K562 (cell line): ENCODE data around the gene MSH3. TPM values are rescaled to one million over a fixed set of nuclear protein-coding genes. Genes with fewer than 3 reads are reported as not detected.

ENCODE experiments used
- ATAC-seq: fragments of 200-7000 bp; cut with Tn5 transposase; 3 replicates; pipeline ENCODE4 v1.9.1; 2020; ENCODE audit warnings: moderate library complexity
- BruUV-seq: library from RNA; stranded (reverse); fragments of 400-500 nt; replicated peaks from 2 replicates; lab custom pipeline; 2021; lab: Mats Ljungman, UMichigan
- CTCF ChIA-PET: fragments of 300-600 bp; formaldehyde crosslinking; extraction: SDS; loops from one replicate; lab custom pipeline; 2021; ENCODE audit warnings: low intra/inter-chr PET ratio; lab: Yijun Ruan, JAX
- POLR2A ChIA-PET: fragments of 300-600, 350-650 bp; sonication (Branson Sonifier 250); formaldehyde crosslinking; extraction: SDS; loops from one replicate; lab custom pipeline; 2021; ENCODE audit warnings: antibody characterized with exemption, inconsistent platforms; lab: Yijun Ruan, JAX
- DNase-seq, 4 experiments: peaks; one replicate each; pipeline versions ENCODE4 v3.0.0 to v3.0.0-alpha.2; 2011 to 2018; ENCODE audit warnings: low spot score in 3 of 4, mixed read lengths in 3 of 4; ENCODE audit errors: extremely low read depth in 1 of 4
- FAIRE-seq: peaks from 2 replicates; lab custom pipeline; 2011; peaks lifted over from hg19 to GRCh38; lab: Jason Lieb, UNC
- H2AFZ ChIP-seq: 2 replicates; pipeline ENCODE4 v1.6.0; 2011; ENCODE audit warnings: low read depth, low read length, control low read depth, inconsistent platforms
- H3K27ac ChIP-seq: fragments of 200-600 bp; 3 replicates; pipeline ENCODE4 v1.8.0; 2011; ENCODE audit warnings: low read depth, mild to moderate bottlenecking, control low read depth, inconsistent platforms, low read length, moderate library complexity, mixed read lengths; ENCODE audit errors: extremely low read depth
- H3K27me3 ChIP-seq, 2 experiments: fragments of 300-600 bp in 1 of 2; 2 replicates in 1 of 2; 3 replicates in 1 of 2; pipeline versions ENCODE4 v1.6.0 to v1.8.0; 2011; ENCODE audit warnings: inconsistent platforms in 2 of 2, low read length in 2 of 2, mild to moderate bottlenecking in 1 of 2, mixed read lengths in 1 of 2, moderate library complexity in 1 of 2; ENCODE audit not compliant: control insufficient read depth in 2 of 2, insufficient read depth in 2 of 2
- H3K36me3 ChIP-seq: fragments of 300-600 bp; 3 replicates; pipeline ENCODE4 v1.8.0; 2011; ENCODE audit warnings: mild to moderate bottlenecking, low read length, inconsistent platforms; ENCODE audit not compliant: control insufficient read depth, insufficient read depth
- H3K4me1 ChIP-seq, 2 experiments: fragments of 200-600 bp in 1 of 2; replicated peaks in 1 of 2; 2 replicates in 1 of 2; 3 replicates in 1 of 2; pipeline versions ENCODE4 v1.5.1 to v1.8.0; 2011; ENCODE audit warnings: inconsistent platforms in 2 of 2, low read length in 2 of 2, mild to moderate bottlenecking in 1 of 2, mixed read lengths in 1 of 2, moderate library complexity in 1 of 2; ENCODE audit not compliant: control insufficient read depth in 2 of 2, insufficient read depth in 2 of 2
- H3K4me2 ChIP-seq: 2 replicates; pipeline ENCODE4 v1.6.1; 2011; ENCODE audit warnings: low read length, control low read depth, inconsistent platforms, mixed read lengths; ENCODE audit not compliant: insufficient read depth
- H3K4me3 ChIP-seq: fragments of 200-600 bp; sonication (generic), shearing (Covaris generic); 2 replicates; pipeline ENCODE4 v1.5.1; 2016; ENCODE audit warnings: control low read depth, inconsistent platforms
- H3K79me2 ChIP-seq: fragments of 200-600 bp; 3 replicates; pipeline ENCODE4 v1.8.0; 2011; ENCODE audit warnings: low read length, inconsistent platforms; ENCODE audit not compliant: control insufficient read depth, insufficient read depth
- H3K9ac ChIP-seq, 2 experiments: 2 replicates each; pipeline versions ENCODE4 v1.6.0 to v1.6.1; 2011; ENCODE audit warnings: low read depth in 2 of 2, low read length in 2 of 2, control low read depth in 1 of 2, inconsistent platforms in 1 of 2, mild to moderate bottlenecking in 1 of 2, mixed read lengths in 1 of 2; ENCODE audit not compliant: insufficient read depth in 1 of 2
- H3K9me1 ChIP-seq: one replicate; pipeline ENCODE4 v1.6.0; 2011; ENCODE audit warnings: inconsistent platforms, mild to moderate bottlenecking, low read length, moderate library complexity; ENCODE audit not compliant: control insufficient read depth, insufficient read depth
- H3K9me3 ChIP-seq: replicated peaks from 2 replicates; pipeline ENCODE4 v1.5.1; 2011; ENCODE audit warnings: low read depth, low read length, inconsistent platforms; ENCODE audit not compliant: control insufficient read depth, insufficient read depth
- H4K20me1 ChIP-seq: replicated peaks from 2 replicates; pipeline ENCODE4 v1.6.1; 2011; ENCODE audit warnings: low read length, inconsistent platforms, mixed read lengths; ENCODE audit not compliant: control insufficient read depth, insufficient read depth
- BDP1 ChIP-seq: IDR thresholded peaks from 3 replicates; pipeline ENCODE4 v1.6.1; 2011; ENCODE audit not compliant: insufficient read length, insufficient read depth
- DEAF1 ChIP-seq: fragments of 450-650 bp; formaldehyde crosslinking; IDR thresholded peaks from 2 replicates; pipeline ENCODE4 v1.4.0; 2020; ENCODE audit warnings: mild to moderate bottlenecking, moderate library complexity
- DMBX1 ChIP-seq: fragments of 250-450 bp; sonication (Bioruptor Pico); IDR thresholded peaks from 2 replicates; pipeline ENCODE4 v1.8.0; 2022; ENCODE audit warnings: inconsistent platforms, mild to moderate bottlenecking, moderate library complexity, borderline replicate concordance
- ELF4 ChIP-seq: fragments of 450-650 bp; formaldehyde crosslinking; IDR thresholded peaks from 2 replicates; pipeline ENCODE4 v1.4.0; 2022; ENCODE audit warnings: missing genetic modification characterization
- MECOM ChIP-seq: fragments of 250-450 bp; sonication (Bioruptor Pico); IDR thresholded peaks from 2 replicates; pipeline ENCODE4 v1.8.0; 2022; ENCODE audit warnings: inconsistent platforms
- NCOA4 ChIP-seq: fragments of 450-650 bp; IDR thresholded peaks from 2 replicates; pipeline ENCODE4 v1.6.1; 2018; ENCODE audit warnings: mild to moderate bottlenecking; ENCODE audit not compliant: partially characterized antibody
- NR2F6 ChIP-seq: fragments of 450-650 bp; formaldehyde crosslinking; IDR thresholded peaks from 2 replicates; pipeline ENCODE4 v1.4.0; 2020; ENCODE audit warnings: mild to moderate bottlenecking
- SUPT5H ChIP-seq: fragments of 450-650 bp; IDR thresholded peaks from 2 replicates; pipeline ENCODE4 v1.6.1; 2016
- TARDBP ChIP-seq: fragments of 450-650 bp; IDR thresholded peaks from 2 replicates; pipeline ENCODE4 v1.6.1; 2016
- TCF3 ChIP-seq: sonication (generic); formaldehyde crosslinking; IDR thresholded peaks from 2 replicates; pipeline ENCODE4 v1.4.0; 2020; ENCODE audit warnings: mild to moderate bottlenecking, missing genetic modification reagents
- ZKSCAN3 ChIP-seq: fragments of 250-450 bp; sonication (Bioruptor Pico); IDR thresholded peaks from 2 replicates; pipeline ENCODE4 v1.4.0; 2020
- ZNF184 ChIP-seq: sonication (generic); formaldehyde crosslinking; IDR thresholded peaks from 2 replicates; pipeline ENCODE4 v1.5.0; 2020; ENCODE audit warnings: missing genetic modification reagents
- ZNF253 ChIP-seq: fragments of 250-450 bp; sonication (Bioruptor Pico); conservative IDR thresholded peaks from 2 replicates; pipeline ENCODE4 v1.6.1; 2021; ENCODE audit warnings: mild to moderate bottlenecking
- ZNF77 ChIP-seq: fragments of 250-450 bp; sonication (Bioruptor Pico); IDR thresholded peaks from 2 replicates; pipeline ENCODE4 v1.5.0; 2020
- WGBS: fragments of 100-300 bp; shearing (Covaris generic); methylation state at CpG from one replicate; pipeline ENCODE4 v1.1.6; 2016; ENCODE audit warnings: low coverage, mixed read lengths; ENCODE audit not compliant: insufficient coverage; ENCODE audit errors: missing lambda C conversion rate; 5-methylcytosine and 5-hydroxymethylcytosine counted together
- in situ Hi-C: fragments of 300-500 bp; cut with MboI; formaldehyde crosslinking; loops from 4 replicates; pipeline ENCODE4 v1.15.0; 2018; ENCODE audit warnings: inconsistent platforms, mixed read lengths
- intact Hi-C: fragments of 100-400 bp; cut with micrococcal nuclease; formaldehyde crosslinking; loops from 2 replicates; pipeline ENCODE4 v1.14.2; 2022
- polyA plus RNA-seq, 8 experiments: library from polyadenylated mRNA; depleted of rRNA in 4 of 8; stranded (reverse) in 5 of 8; unstranded in 3 of 8; fragments of >200 nt; fragmentation: Nextera tagmentation in 2 of 8; fragmentation: Illumina TruSeq in 1 of 8; extraction: Ambion mirVana in 2 of 8; extraction: Trizol in 1 of 8; gene quantifications; 2 replicates each; pipeline versions ENCODE4 v1.2.1 to v1.2.3, GENCODE V29; 2011 to 2014; ENCODE audit warnings: inconsistent platforms in 1 of 8, missing spikeins in 1 of 8
- total RNA-seq, 7 experiments: library from RNA; depleted of rRNA in 6 of 7; stranded (reverse); fragments of >200 nt in 6 of 7; fragmentation: Illumina TruSeq in 2 of 7; extraction: Trizol in 2 of 7; gene quantifications; 2 replicates each; pipeline versions ENCODE4 v1.2.1 to v1.2.3, GENCODE V29; 2011 to 2021; ENCODE audit warnings: low replicate concordance in 1 of 7
- TF ChIP-seq, protein P1 (sequence below): sonication (generic); formaldehyde crosslinking; IDR thresholded peaks from 2 replicates; pipeline ENCODE4 v1.8.0; 2022; ENCODE audit warnings: mild to moderate bottlenecking, missing genetic modification reagents
- TF ChIP-seq, protein P2 (sequence below): fragments of 450-650 bp; IDR thresholded peaks from 2 replicates; pipeline ENCODE4 v1.7.0; 2016; ENCODE audit warnings: borderline replicate concordance

MSH3 gene
- total and polyA plus RNA-seq, 9 of the 15 experiments (the other 6 are each of a cell fraction or from before 2014, with no cell fraction given), result 3.9 to 17.2 (median 13.2) TPM

GRCh38 chr5:80644900-80645299, 9.6 kb upstream of the MSH3 start:
- Histone ChIP-seq H2AFZ (no peak overlapping the region), H3K4me1 (no peaks in the 10 kb centered on the region), H3K27ac (no peak overlapping the region), H3K4me3 (no peak overlapping the region), H3K4me2 (no peak overlapping the region), H3K9me1 (no peaks in the 10 kb centered on the region), H3K9ac (no peak overlapping the region), H4K20me1 (no peaks in the 10 kb centered on the region; the same call in 1 of the 2 replicates), H3K9me3 (no peaks in the 10 kb centered on the region), H3K27me3 (no peaks in the 10 kb centered on the region), H3K79me2 (0 out of 3 replicates have a peak, but pooled peaks cover 3% of the 10 kb centered on the region), H3K36me3 (peaks cover 52% of the 10 kb centered on the region)
- WGBS, result 90% methylated on average over 4 of the region's 4 CpGs
- ChIA-PET POLR2A (no interaction called here), CTCF (no interaction called here)
- DNase-seq (no peak), FAIRE-seq (no peak), ATAC-seq (no peak)
- no TSS peak for BruUV-seq
- in situ Hi-C loops, result no loop called here
- intact Hi-C loops, result no loop called here
- no peak for TF ChIP-seq TCF3
- no peak for TF ChIP-seq DEAF1
- no peak for TF ChIP-seq NR2F6 (CRISPR knock-in tag)
- TF ChIP-seq ZKSCAN3 (CRISPR knock-in tag), result no peak
- no peak for TF ChIP-seq SUPT5H
- no peak for TF ChIP-seq ZNF77 (CRISPR knock-in tag)
- TF ChIP-seq ZNF184 (CRISPR knock-in tag), result no peak
- TF ChIP-seq, protein P1, sequence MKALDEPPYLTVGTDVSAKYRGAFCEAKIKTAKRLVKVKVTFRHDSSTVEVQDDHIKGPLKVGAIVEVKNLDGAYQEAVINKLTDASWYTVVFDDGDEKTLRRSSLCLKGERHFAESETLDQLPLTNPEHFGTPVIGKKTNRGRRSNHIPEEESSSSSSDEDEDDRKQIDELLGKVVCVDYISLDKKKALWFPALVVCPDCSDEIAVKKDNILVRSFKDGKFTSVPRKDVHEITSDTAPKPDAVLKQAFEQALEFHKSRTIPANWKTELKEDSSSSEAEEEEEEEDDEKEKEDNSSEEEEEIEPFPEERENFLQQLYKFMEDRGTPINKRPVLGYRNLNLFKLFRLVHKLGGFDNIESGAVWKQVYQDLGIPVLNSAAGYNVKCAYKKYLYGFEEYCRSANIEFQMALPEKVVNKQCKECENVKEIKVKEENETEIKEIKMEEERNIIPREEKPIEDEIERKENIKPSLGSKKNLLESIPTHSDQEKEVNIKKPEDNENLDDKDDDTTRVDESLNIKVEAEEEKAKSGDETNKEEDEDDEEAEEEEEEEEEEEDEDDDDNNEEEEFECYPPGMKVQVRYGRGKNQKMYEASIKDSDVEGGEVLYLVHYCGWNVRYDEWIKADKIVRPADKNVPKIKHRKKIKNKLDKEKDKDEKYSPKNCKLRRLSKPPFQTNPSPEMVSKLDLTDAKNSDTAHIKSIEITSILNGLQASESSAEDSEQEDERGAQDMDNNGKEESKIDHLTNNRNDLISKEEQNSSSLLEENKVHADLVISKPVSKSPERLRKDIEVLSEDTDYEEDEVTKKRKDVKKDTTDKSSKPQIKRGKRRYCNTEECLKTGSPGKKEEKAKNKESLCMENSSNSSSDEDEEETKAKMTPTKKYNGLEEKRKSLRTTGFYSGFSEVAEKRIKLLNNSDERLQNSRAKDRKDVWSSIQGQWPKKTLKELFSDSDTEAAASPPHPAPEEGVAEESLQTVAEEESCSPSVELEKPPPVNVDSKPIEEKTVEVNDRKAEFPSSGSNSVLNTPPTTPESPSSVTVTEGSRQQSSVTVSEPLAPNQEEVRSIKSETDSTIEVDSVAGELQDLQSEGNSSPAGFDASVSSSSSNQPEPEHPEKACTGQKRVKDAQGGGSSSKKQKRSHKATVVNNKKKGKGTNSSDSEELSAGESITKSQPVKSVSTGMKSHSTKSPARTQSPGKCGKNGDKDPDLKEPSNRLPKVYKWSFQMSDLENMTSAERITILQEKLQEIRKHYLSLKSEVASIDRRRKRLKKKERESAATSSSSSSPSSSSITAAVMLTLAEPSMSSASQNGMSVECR, result no peak
- TF ChIP-seq MECOM, result no peak
- TF ChIP-seq TARDBP, result no peak
- TF ChIP-seq, protein P2, sequence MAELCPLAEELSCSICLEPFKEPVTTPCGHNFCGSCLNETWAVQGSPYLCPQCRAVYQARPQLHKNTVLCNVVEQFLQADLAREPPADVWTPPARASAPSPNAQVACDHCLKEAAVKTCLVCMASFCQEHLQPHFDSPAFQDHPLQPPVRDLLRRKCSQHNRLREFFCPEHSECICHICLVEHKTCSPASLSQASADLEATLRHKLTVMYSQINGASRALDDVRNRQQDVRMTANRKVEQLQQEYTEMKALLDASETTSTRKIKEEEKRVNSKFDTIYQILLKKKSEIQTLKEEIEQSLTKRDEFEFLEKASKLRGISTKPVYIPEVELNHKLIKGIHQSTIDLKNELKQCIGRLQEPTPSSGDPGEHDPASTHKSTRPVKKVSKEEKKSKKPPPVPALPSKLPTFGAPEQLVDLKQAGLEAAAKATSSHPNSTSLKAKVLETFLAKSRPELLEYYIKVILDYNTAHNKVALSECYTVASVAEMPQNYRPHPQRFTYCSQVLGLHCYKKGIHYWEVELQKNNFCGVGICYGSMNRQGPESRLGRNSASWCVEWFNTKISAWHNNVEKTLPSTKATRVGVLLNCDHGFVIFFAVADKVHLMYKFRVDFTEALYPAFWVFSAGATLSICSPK, result no peak
- TF ChIP-seq NCOA4, result no peak
- no peak for TF ChIP-seq BDP1
- no peak for TF ChIP-seq ELF4 (CRISPR knock-in tag)
- no peak for TF ChIP-seq ZNF253 (CRISPR knock-in tag)
- TF ChIP-seq DMBX1 (CRISPR knock-in tag), result no peak
